NCI-H2227 (cell line): ENCODE measurements around the gene DPH3.

Experiments
- DNase-seq: peaks from one replicate; lab custom pipeline; 2025; ENCODE audit not compliant: unreplicated experiment; lab: John Stamatoyannopoulos, UW

Gene DPH3

GRCh38 chr3:16294844-16295243 is 30.1 kb upstream of the DPH3 start:
- DNase-seq, result no peak

GRCh38 chr3:16290827-16291196 is 26.1 kb upstream of the DPH3 start:
- no peak for DNase-seq

GRCh38 chr3:16290007-16290826 is 25.5 kb upstream of the DPH3 start:
- DNase-seq, result peak; percentile 51

GRCh38 chr3:16289144-16289889 is 24.6 kb upstream of the DPH3 start:
- DNase-seq, result no peak

- no peak for DNase-seq
These were observed 23.9 kb upstream of the DPH3 start for GRCh38 chr3:16288664-16289063.

DNA sequence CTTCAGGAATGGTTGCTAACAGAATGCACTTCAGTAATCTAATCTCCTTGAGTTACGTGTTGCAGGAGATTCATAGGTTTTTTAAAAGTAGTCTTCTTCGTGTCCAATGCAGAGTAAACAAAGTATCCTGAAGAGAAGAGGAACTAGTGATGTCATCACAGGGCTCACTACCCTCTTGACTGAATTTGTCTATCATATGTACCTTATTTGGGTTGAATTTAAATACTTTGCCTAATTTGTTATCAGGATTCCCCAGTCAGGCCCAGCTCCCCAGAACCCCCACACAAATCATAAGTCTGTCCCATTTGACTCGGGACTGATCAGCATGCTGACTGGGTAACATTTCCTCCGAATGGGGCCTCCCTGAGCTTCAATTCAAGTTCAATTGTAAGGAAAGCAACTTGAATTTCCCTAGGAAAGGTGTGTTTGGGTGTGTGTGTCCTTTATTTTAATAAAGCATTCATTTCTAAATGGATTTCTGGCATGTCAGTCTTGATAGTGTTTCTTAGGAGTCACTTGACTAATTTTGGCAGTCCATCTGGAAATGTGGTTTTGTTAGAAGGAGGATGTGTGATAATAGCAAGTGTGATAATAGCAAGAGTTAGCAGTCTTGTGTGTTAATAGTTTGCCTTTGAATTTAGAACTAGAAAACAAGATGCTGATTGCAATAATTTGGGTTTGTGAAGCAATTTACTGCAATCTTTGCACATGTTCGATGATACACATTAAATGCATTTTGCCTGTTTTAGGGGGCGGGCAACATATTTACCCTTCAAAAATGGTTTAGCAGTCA is 22.2 kb upstream of the DPH3 start:
- DNase-seq, result no peak

DNA sequence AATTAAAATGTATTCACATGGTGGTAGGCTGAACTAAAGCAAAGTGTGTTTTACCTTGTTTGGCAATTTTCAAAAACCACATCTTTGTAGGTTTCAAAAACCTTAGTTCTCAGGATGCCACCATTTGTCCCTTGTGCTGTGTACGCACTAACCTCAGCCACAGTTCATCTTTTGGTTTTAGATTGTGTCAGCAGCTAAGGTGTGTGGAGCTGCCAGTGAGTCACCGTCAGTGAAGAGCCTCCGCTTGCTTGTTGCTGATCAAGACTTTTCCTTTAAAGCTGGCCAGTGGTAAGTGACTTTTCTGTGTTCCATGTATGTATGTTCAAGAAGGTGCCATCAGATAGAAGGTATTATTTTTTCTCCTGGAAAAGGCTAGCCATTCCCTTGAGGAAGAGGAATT is 21.4 kb upstream of the DPH3 start:
- no peak for DNase-seq

GRCh38 chr3:16284633-16285032 is 19.9 kb upstream of the DPH3 start:
- no peak for DNase-seq

DNA sequence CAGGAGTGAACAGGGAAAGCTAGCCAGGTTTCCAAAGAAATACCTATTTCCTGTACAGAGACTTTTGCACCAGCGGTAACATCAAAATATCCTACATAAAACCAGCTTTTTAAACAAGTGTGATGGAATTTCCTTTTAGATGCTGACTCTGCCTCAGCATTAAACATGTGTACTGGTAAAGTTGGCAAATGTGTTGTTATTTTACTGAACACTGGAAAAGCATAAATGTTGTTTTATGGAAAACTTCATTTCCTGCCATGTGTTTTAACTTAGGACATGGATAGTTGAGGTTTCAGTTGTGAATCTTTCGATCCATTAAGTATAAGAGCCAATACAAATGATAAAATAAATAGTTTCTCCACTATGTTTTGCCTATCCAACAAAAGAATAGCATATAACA is 15.9 kb upstream of the DPH3 start:
- no peak for DNase-seq

DNA sequence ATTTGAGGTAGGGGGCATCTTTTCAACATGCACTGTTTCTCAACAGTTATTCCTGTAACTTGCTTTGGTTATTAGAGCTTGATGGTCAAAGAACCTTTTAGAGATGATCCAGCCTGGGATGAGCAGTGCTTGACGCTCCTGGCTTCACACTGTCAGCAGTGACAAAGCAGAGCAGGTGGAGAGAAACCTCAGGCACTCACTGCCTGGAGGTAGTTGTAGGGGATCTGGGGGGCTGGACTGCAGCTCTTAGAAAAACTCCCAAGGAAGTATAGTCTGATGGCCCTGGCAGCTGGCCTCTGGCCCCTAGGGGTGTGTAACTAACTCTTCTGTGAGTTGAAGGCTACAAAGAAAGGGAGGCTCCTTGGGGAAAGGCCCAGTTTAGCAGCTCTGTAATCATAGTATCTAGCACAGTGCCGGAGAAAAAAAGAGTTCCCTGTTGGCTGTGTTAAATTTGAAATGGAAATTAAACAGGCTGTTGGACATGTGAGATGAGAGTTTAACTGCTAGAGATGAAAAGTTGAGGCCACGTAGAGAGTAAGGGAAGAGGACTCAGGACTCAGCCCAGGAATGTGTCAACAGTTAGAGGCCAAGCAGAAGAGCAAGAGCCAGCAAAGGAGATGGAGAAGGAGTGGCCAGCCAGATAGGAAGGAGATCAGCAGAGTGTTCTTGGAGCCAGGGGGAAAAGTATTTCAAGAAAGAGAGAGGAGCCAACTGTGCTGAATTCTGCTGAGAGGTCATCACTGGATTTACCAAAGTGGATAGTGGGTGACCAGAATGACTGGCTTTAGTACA is 14.5 kb upstream of the DPH3 start:
- DNase-seq, result no peak

DNA sequence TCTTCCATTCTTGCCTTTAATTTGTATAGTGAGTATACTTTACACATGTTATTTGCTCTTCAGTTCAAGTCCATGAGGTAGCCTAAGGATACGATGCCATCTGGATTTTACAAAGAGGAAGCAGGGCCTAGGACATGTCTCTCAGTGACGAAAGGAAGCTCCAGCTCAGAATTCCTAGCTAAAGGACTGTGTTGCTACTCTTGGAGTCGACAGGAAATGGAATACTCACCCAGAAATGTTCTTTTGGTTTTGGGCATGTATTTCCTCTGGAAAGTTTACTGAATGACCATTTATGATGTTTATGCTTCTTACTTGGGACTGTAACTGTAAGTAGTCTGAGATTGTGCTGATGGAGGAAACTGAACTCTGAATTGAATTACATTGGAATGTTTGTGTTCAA is 12.7 kb upstream of the DPH3 start:
- DNase-seq, result no peak

DNA sequence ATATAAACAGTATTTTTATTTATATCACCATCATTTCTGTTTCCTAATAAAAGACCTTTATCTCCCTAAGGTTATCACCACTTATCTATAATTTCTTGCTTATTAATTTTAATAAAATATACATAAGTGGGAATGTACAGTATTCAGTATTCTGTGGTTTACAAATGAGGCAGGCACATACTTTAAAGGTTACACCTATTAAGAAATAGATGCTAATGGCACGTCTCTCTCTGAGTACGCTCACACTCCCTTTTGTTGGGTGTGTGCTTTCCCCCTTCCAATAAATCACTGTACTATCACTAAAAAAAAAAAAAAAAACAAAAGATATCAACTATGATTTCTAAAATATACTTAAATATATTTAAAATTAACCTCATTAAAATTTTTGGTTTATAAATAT is 9.1 kb upstream of the DPH3 start:
- no peak for DNase-seq

- no peak for DNase-seq
These were observed 7.8 kb upstream of the DPH3 start for GRCh38 chr3:16272588-16272987.

- no peak for DNase-seq
These were observed 6.1 kb upstream of the DPH3 start for GRCh38 chr3:16270855-16271254.

DNA sequence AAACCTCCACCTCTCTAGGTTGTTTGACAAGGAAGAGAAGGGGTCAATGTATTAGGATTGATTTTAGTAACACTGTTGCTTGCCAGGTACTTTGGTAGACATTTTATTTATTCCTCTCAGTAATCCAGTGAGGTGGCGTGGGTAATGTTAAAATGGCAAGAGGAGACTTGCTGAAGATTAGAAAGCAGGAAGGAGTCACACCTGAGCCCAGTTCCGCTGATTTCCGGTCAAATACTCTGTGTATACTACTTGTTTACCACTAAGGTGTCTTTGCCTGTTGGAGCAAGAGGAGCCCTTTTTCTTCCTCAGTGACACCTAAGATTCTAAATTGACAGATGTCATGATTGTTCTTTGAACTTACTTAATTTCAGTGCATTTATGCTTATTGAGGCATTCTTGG is 2.0 kb upstream of the DPH3 start:
- no peak for DNase-seq

DNA sequence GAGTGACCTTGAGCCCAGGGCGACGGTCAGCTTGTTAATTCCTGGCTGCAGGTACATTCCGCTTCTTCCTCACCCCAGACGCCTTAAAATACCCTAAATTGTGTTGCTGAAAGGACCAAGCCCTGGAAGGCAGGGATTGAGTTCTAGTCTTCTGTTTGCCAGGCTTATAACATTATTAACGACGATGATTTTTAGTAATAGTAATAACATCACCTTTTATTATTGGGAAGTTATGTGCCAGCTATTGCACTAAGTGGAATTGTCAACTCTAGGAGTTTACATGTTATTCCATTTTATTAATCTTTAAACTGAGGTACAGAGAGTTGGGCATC is 678 bp upstream of the DPH3 start:
- no peak for DNase-seq

DNA sequence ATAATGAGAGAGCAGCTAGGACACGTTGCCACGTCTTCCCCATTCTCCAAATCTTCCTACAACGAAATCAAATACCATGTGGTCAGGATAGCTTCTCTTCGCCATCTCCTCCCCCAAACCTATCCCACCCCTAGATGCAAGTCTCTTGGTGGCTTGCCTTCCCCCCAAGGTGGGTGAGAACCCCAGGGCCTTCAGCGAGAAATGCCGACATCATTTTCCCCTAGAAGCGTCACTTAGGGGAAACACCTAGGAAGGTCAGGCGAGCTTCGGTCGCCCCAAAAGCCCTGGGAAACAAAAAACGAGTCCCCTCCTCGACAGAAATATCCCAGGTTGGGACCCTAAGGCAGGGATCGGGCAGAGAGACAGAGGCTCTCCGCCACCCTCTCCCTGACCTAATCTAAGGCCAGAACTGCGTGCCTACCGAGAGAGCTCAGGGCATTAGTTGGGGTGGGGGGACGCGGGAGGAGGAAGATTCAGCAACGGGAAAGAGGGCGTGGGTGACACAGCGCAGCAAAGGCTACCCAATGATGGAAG is 502 bp downstream of the DPH3 start:
- no peak for DNase-seq

- DNase-seq, result no peak
These were observed 2.6 kb downstream of the DPH3 start for GRCh38 chr3:16262174-16262573.

GRCh38 chr3:16260046-16260445 is 4.7 kb downstream of the DPH3 start:
- no peak for DNase-seq

- no peak for DNase-seq
These were observed 5.9 kb downstream of the DPH3 start for GRCh38 chr3:16258866-16259265.

GRCh38 chr3:16258177-16258576 is 6.6 kb downstream of the DPH3 start:
- DNase-seq, result no peak
